Measurements from ENCODE around the gene WEE2.

- no peak for TF ChIP-seq EZH2 (IDR thresholded peaks at IDR 0.05; ENCODE audit: borderline replicate concordance, low read length)
- TF ChIP-seq CTCF (IDR thresholded peaks at IDR 0.05; ENCODE audit: low read length) = no peak
Observed at GRCh38 chr7:141742229-141742628, 34.1 kb downstream of the WEE2 start.

Data from OCI-LY1 (cell line).